ENCODE measurements around the gene SSH2.

SSH2 gene

DNA sequence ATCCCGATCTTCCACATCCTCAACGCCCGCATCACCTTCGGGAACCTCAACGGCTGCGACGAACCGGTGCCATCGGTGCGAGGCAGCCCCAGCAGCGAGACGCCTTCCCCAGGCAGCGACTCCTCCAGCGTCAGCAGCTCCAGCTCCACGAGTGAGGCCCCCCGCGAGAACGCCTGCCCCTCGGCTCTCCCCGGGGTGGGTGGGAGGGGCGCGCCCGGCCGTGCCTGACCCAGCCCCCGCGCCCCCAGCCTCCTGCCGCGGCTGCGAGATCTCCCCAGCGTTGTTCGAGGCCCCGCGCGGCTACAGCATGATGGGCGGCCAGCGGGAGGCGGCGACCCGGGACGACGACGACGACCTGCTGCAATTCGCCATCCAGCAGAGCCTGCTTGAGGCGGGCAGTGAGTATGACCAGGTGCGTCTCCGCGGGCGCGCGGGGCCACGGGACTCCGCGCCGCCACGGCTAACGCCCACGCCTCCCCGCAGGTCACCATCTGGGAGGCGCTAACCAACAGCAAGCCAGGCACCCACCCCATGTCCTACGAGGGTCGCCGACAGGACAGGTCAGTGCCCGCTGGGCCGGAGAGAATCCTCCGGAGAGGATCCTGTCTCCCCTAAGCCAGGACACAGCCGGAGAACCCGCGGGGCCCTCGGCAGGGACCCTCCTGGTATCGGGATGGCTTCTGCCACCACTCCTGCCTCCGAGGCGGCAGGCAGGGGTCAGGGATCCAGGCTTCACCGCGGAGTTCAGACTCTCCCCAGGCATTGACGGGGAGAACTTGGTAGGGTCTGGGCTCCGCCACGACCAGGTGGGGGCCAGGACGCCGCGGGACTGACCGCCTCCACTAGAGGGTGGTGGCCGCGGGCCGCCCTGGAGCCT is 317.4 kb downstream of the SSH2 start:
- no peak for ATAC-seq
- TF ChIP-seq ISL1 (CRISPR knock-in tag; IDR thresholded peaks at IDR 0.05) (no peak), TOX (CRISPR knock-in tag; IDR thresholded peaks at IDR 0.05; ENCODE audit: borderline replicate concordance) (no peak), ZNF565 (CRISPR knock-in tag; conservative IDR thresholded peaks at IDR 0.05; ENCODE audit: low read depth) (no peak), ARNTL (CRISPR knock-in tag; IDR thresholded peaks at IDR 0.05; ENCODE audit: borderline replicate concordance, low read depth) (no peak), PPARA (CRISPR knock-in tag; IDR thresholded peaks at IDR 0.05; ENCODE audit: borderline replicate concordance) (no peak), GLIS3 (CRISPR knock-in tag; IDR thresholded peaks at IDR 0.05) (no peak)
- TF ChIP-seq, protein P1, sequence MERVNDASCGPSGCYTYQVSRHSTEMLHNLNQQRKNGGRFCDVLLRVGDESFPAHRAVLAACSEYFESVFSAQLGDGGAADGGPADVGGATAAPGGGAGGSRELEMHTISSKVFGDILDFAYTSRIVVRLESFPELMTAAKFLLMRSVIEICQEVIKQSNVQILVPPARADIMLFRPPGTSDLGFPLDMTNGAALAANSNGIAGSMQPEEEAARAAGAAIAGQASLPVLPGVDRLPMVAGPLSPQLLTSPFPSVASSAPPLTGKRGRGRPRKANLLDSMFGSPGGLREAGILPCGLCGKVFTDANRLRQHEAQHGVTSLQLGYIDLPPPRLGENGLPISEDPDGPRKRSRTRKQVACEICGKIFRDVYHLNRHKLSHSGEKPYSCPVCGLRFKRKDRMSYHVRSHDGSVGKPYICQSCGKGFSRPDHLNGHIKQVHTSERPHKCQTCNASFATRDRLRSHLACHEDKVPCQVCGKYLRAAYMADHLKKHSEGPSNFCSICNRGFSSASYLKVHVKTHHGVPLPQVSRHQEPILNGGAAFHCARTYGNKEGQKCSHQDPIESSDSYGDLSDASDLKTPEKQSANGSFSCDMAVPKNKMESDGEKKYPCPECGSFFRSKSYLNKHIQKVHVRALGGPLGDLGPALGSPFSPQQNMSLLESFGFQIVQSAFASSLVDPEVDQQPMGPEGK (CRISPR knock-in tag; IDR thresholded peaks at IDR 0.05; ENCODE audit: borderline replicate concordance) = no peak
- TF ChIP-seq, protein P2, sequence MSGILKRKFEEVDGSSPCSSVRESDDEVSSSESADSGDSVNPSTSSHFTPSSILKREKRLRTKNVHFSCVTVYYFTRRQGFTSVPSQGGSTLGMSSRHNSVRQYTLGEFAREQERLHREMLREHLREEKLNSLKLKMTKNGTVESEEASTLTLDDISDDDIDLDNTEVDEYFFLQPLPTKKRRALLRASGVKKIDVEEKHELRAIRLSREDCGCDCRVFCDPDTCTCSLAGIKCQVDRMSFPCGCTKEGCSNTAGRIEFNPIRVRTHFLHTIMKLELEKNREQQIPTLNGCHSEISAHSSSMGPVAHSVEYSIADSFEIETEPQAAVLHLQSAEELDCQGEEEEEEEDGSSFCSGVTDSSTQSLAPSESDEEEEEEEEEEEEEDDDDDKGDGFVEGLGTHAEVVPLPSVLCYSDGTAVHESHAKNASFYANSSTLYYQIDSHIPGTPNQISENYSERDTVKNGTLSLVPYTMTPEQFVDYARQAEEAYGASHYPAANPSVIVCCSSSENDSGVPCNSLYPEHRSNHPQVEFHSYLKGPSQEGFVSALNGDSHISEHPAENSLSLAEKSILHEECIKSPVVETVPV (CRISPR knock-in tag; IDR thresholded peaks at IDR 0.05) = no peak

DNA sequence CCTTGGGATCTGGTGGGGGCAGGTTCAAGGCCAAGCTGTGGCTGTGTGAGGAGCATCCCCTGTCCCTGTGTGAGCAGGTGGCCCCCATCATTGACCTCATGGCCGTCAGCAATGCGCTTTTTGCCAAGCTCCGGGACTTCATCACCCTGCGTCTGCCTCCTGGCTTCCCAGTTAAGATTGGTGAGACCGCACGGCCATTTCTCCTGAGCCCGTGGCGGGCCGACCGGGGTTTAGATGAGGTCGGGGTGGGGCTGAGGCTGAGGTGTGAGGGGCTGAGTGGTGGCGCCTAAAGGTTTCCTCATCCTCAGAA is 318.0 kb downstream of the SSH2 start:
- no peak for ATAC-seq
- TF ChIP-seq TCF4 (CRISPR knock-in tag; IDR thresholded peaks at IDR 0.05; ENCODE audit: borderline replicate concordance) = no peak
- TF ChIP-seq, protein P3, sequence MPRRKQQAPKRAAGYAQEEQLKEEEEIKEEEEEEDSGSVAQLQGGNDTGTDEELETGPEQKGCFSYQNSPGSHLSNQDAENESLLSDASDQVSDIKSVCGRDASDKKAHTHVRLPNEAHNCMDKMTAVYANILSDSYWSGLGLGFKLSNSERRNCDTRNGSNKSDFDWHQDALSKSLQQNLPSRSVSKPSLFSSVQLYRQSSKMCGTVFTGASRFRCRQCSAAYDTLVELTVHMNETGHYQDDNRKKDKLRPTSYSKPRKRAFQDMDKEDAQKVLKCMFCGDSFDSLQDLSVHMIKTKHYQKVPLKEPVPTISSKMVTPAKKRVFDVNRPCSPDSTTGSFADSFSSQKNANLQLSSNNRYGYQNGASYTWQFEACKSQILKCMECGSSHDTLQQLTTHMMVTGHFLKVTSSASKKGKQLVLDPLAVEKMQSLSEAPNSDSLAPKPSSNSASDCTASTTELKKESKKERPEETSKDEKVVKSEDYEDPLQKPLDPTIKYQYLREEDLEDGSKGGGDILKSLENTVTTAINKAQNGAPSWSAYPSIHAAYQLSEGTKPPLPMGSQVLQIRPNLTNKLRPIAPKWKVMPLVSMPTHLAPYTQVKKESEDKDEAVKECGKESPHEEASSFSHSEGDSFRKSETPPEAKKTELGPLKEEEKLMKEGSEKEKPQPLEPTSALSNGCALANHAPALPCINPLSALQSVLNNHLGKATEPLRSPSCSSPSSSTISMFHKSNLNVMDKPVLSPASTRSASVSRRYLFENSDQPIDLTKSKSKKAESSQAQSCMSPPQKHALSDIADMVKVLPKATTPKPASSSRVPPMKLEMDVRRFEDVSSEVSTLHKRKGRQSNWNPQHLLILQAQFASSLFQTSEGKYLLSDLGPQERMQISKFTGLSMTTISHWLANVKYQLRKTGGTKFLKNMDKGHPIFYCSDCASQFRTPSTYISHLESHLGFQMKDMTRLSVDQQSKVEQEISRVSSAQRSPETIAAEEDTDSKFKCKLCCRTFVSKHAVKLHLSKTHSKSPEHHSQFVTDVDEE (CRISPR knock-in tag; IDR thresholded peaks at IDR 0.05) = no peak
- no peak for TF ChIP-seq TOX (CRISPR knock-in tag; IDR thresholded peaks at IDR 0.05; ENCODE audit: borderline replicate concordance)
- no peak for TF ChIP-seq RARB (CRISPR knock-in tag; IDR thresholded peaks at IDR 0.05)
- no peak for TF ChIP-seq SNAI2 (CRISPR knock-in tag; IDR thresholded peaks at IDR 0.05)
- no peak for TF ChIP-seq ZFP3 (CRISPR knock-in tag; IDR thresholded peaks at IDR 0.05)
- no peak for TF ChIP-seq OSR1 (CRISPR knock-in tag; IDR thresholded peaks at IDR 0.05)

DNA sequence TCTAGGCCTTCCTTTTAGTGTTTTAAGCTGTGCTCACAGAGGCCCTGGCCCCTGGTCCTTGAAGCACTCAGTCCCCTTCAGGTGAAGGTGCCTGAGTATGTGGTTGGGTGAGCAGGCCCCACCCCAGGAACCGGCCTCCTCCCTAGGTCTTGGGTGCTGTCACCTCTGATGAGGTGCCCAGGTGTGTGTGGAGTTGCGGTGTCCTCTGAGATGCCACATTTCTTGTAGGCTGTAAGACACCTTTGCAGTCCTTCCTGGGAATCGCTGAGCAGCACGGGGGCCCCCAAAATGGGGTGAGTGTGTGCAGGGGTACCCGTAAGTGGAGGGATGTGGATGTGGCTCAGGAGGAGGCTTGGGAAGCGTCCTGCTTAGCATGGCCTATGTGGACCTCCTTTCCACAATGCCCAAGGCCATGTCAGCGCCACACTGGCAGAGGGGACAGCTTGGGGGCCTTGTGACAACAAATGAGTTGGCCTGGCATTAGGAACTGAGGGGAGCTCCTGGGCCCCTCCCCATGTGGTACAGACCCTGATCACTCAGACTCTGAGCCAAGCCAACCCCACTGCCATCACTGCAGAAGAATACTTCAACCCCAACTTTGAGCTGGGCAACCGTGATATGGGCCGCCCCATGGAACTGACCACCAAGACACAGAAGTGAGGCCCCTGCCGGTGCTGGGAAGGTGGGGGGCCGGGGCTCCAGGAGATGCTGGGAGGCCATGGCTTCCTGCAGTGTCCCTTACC is 318.5 kb downstream of the SSH2 start:
- no peak for TF ChIP-seq CSDC2 (CRISPR knock-in tag; IDR thresholded peaks at IDR 0.05)
- TF ChIP-seq ZNF8 (CRISPR knock-in tag; IDR thresholded peaks at IDR 0.05) = no peak
- no peak for TF ChIP-seq BACH2 (CRISPR knock-in tag; IDR thresholded peaks at IDR 0.05; ENCODE audit: borderline replicate concordance)
- ATAC-seq = no peak

DNA sequence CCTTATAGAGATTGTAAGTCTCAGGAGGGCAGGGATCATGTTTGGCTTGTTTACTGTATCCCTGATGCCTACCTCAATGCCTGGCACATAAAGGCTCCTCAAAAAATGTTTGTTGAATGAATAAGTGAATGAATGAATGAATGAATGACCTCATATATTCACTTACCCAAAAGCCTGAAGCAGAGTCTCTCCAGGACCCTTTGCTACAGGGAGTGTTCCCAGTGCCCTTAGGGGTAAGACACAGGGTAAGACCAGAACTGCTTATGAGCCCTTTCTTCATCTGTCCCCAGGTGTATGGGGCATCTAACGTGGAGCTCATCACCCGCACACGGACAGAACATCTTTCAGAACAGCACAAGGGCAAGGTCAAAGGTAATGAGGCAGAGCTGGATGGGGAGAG is 319.6 kb downstream of the SSH2 start:
- TF ChIP-seq GLIS3 (CRISPR knock-in tag; IDR thresholded peaks at IDR 0.05) (no peak), ESRRG (CRISPR knock-in tag; IDR thresholded peaks at IDR 0.05) (no peak), ARNTL (CRISPR knock-in tag; IDR thresholded peaks at IDR 0.05; ENCODE audit: borderline replicate concordance, low read depth) (no peak), PPARA (CRISPR knock-in tag; IDR thresholded peaks at IDR 0.05; ENCODE audit: borderline replicate concordance) (no peak), RARB (CRISPR knock-in tag; IDR thresholded peaks at IDR 0.05) (no peak), ZFP30 (CRISPR knock-in tag; IDR thresholded peaks at IDR 0.05) (no peak), ISL1 (CRISPR knock-in tag; IDR thresholded peaks at IDR 0.05) (no peak), BACH2 (CRISPR knock-in tag; IDR thresholded peaks at IDR 0.05; ENCODE audit: borderline replicate concordance) (no peak), TCF4 (CRISPR knock-in tag; IDR thresholded peaks at IDR 0.05; ENCODE audit: borderline replicate concordance) (no peak), ZNF565 (CRISPR knock-in tag; conservative IDR thresholded peaks at IDR 0.05; ENCODE audit: low read depth) (no peak), SNAI2 (CRISPR knock-in tag; IDR thresholded peaks at IDR 0.05) (no peak), CSDC2 (CRISPR knock-in tag; IDR thresholded peaks at IDR 0.05) (no peak), OSR1 (CRISPR knock-in tag; IDR thresholded peaks at IDR 0.05) (no peak), ZNF70 (CRISPR knock-in tag; IDR thresholded peaks at IDR 0.05) (no peak)
- TF ChIP-seq, protein P2 (CRISPR knock-in tag; IDR thresholded peaks at IDR 0.05) = no peak
- TF ChIP-seq, protein P1 (CRISPR knock-in tag; IDR thresholded peaks at IDR 0.05; ENCODE audit: borderline replicate concordance) = no peak
- TF ChIP-seq, protein P4, sequence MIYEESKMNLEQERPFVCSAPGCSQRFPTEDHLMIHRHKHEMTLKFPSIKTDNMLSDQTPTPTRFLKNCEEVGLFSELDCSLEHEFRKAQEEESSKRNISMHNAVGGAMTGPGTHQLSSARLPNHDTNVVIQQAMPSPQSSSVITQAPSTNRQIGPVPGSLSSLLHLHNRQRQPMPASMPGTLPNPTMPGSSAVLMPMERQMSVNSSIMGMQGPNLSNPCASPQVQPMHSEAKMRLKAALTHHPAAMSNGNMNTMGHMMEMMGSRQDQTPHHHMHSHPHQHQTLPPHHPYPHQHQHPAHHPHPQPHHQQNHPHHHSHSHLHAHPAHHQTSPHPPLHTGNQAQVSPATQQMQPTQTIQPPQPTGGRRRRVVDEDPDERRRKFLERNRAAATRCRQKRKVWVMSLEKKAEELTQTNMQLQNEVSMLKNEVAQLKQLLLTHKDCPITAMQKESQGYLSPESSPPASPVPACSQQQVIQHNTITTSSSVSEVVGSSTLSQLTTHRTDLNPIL (CRISPR knock-in tag; IDR thresholded peaks at IDR 0.05; ENCODE audit: low read depth) = no peak

More for the DNA sequence above, 319.6 kb downstream of the SSH2 start:
- no peak for ATAC-seq
